Measurements from ENCODE around the gene MBNL1.

DNA sequence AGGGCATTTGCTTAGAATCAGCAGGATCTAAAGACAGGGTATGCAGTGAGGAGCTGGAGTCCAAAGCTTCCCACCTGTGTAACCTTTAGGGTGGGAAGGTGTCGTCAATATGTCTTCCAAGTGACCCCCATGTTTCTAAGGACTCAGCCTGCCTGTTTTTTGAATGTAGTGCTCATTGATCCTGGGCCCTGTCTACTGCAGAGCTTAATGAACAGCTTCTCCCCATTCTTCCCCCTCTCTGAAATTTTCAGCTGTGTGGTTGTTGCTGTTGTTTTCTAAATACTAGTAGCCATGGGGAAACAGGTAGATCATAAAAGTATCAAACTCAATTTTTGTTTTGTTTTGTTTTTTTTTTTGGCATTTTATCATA, 39.7 kb downstream of the MBNL1 start:
- TF ChIP-seq, protein P1, sequence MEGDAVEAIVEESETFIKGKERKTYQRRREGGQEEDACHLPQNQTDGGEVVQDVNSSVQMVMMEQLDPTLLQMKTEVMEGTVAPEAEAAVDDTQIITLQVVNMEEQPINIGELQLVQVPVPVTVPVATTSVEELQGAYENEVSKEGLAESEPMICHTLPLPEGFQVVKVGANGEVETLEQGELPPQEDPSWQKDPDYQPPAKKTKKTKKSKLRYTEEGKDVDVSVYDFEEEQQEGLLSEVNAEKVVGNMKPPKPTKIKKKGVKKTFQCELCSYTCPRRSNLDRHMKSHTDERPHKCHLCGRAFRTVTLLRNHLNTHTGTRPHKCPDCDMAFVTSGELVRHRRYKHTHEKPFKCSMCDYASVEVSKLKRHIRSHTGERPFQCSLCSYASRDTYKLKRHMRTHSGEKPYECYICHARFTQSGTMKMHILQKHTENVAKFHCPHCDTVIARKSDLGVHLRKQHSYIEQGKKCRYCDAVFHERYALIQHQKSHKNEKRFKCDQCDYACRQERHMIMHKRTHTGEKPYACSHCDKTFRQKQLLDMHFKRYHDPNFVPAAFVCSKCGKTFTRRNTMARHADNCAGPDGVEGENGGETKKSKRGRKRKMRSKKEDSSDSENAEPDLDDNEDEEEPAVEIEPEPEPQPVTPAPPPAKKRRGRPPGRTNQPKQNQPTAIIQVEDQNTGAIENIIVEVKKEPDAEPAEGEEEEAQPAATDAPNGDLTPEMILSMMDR (IDR thresholded peaks at IDR 0.05): no peak
- TF ChIP-seq POLR2AphosphoS5 (IDR thresholded peaks at IDR 0.05) (no peak), POLR2A (IDR thresholded peaks at IDR 0.05) (no peak), EP300 (IDR thresholded peaks at IDR 0.05) (no peak)
